HL-60 (cell line): Measurements from ENCODE around the gene SRSF1.

Experiments used
- DNase-seq, 2 experiments: peaks; one replicate each; pipeline ENCODE4 v3.0.0-alpha.2; 2010 to 2020; ENCODE audit warnings: low read depth in 1 of 2, low spot score in 1 of 2
- H3K27ac ChIP-seq: fragments of 250-450 bp; sonication (Bioruptor Pico); replicated peaks from 2 replicates; pipeline ENCODE4 v1.5.1; 2020; ENCODE audit warnings: mild to moderate bottlenecking, moderate library complexity
- H3K27me3 ChIP-seq: fragments of 250-450 bp; sonication (Bioruptor Pico); 2 replicates; pipeline ENCODE4 v1.5.1; 2021; ENCODE audit warnings: mild to moderate bottlenecking, moderate library complexity; ENCODE audit not compliant: insufficient read depth, poor library complexity, severe bottlenecking
- H3K4me3 ChIP-seq: replicated peaks from 2 replicates; pipeline ENCODE4 v1.5.1; 2011; ENCODE audit warnings: mild to moderate bottlenecking, control low read depth, low read length; ENCODE audit not compliant: insufficient read depth
- CTCF ChIP-seq: IDR thresholded peaks from one replicate; pipeline ENCODE4 v1.5.1; 2011; ENCODE audit warnings: low read length, control low read depth, inconsistent platforms; ENCODE audit not compliant: insufficient read depth
- GABPA ChIP-seq: IDR thresholded peaks from 2 replicates; pipeline ENCODE4 v1.6.1; 2012; ENCODE audit warnings: low read depth
- POLR2AphosphoS5 ChIP-seq: IDR thresholded peaks from 2 replicates; pipeline ENCODE4 v1.6.1; 2012; ENCODE audit warnings: low read depth
- SPI1 ChIP-seq: IDR thresholded peaks from 2 replicates; pipeline ENCODE4 v1.6.1; 2012; ENCODE audit warnings: low read depth, mild to moderate bottlenecking, borderline replicate concordance
- TF ChIP-seq, protein P1 (sequence below): IDR thresholded peaks from 2 replicates; pipeline ENCODE4 v1.6.1; 2012; ENCODE audit warnings: low read depth; ENCODE audit not compliant: insufficient replicate concordance

The SRSF1 gene

GRCh38 chr17:58019039-58019438 is 12.0 kb upstream of the SRSF1 start:
- no peak overlapping the region for H3K4me3 ChIP-seq
- no peak for DNase-seq
- peaks cover 2% of the 10 kb centered on the region for H3K27me3 ChIP-seq
- no peak overlapping the region for H3K27ac ChIP-seq
- TF ChIP-seq SPI1: no peak
- TF ChIP-seq, protein P1, sequence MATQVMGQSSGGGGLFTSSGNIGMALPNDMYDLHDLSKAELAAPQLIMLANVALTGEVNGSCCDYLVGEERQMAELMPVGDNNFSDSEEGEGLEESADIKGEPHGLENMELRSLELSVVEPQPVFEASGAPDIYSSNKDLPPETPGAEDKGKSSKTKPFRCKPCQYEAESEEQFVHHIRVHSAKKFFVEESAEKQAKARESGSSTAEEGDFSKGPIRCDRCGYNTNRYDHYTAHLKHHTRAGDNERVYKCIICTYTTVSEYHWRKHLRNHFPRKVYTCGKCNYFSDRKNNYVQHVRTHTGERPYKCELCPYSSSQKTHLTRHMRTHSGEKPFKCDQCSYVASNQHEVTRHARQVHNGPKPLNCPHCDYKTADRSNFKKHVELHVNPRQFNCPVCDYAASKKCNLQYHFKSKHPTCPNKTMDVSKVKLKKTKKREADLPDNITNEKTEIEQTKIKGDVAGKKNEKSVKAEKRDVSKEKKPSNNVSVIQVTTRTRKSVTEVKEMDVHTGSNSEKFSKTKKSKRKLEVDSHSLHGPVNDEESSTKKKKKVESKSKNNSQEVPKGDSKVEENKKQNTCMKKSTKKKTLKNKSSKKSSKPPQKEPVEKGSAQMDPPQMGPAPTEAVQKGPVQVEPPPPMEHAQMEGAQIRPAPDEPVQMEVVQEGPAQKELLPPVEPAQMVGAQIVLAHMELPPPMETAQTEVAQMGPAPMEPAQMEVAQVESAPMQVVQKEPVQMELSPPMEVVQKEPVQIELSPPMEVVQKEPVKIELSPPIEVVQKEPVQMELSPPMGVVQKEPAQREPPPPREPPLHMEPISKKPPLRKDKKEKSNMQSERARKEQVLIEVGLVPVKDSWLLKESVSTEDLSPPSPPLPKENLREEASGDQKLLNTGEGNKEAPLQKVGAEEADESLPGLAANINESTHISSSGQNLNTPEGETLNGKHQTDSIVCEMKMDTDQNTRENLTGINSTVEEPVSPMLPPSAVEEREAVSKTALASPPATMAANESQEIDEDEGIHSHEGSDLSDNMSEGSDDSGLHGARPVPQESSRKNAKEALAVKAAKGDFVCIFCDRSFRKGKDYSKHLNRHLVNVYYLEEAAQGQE: no peak
- no peak for TF ChIP-seq CTCF
- TF ChIP-seq GABPA: no peak
- no peak for TF ChIP-seq POLR2AphosphoS5

- Histone ChIP-seq H3K27me3 (no peaks in the 10 kb centered on the region), H3K4me3 (no peak overlapping the region), H3K27ac (no peak overlapping the region)
- TF ChIP-seq SPI1: no peak
- no peak for TF ChIP-seq POLR2AphosphoS5
- TF ChIP-seq, protein P1: no peak
- no peak for TF ChIP-seq GABPA
- no peak for TF ChIP-seq CTCF
- DNase-seq: no peak
These were observed 3.2 kb upstream of the SRSF1 start for GRCh38 chr17:58010067-58010799.

DNA sequence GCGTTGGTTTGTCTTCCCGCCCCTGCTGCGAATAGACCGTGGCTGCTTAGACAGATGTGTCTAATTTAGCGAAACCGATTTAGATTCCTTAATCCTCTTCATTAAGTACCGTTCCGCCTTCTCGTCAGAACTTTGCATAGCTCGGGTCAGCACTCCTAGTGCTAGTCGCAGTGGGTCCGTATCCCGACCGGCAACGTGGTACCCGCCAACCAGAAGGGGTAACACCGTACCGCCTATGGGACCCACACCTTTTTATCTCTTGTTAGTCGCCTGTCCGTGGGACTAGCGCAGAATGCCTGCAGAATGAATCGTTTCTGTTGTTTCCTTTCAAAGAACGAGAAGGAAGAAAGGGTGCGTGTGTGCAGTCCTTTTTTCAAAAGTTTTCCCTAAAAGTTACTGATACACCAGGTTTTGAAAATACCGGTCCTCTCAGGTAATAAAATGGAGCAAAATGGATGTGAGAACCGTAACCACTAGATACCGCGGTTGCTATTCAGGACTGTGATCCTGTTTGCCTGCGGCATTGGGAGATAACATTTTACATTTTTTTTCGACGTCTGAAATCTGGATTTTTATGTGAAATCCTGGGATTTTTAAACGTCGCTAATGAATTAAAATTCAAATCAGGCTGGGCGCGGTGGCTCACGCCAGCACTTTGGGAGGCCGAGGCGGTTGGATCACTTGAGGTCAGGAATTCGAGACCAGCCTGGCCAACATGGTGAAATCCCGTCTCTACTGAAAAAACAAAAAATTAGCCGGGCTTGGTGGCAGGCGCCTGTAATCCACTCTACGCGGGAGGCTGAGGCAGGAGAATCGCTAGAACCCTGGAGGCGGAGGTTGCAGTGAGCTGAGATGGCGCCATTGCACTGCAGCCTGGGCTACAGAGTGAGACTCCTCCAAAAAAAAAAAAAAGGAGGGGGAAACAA is 998 bp upstream of the SRSF1 start:
- peak in 1 of 2 experiments; percentile 30 for DNase-seq
- Histone ChIP-seq H3K4me3 (peak overlapping the region; percentile 80), H3K27ac (peak overlapping the region; percentile 100), H3K27me3 (no peaks in the 10 kb centered on the region)
- TF ChIP-seq, protein P1: no peak
- TF ChIP-seq GABPA: 0 out of 2 replicates have a peak, but pooled peaks have one; percentile 16
